ENCODE measurements around the gene GANC.
"Not testable (repeated sequence)": the region's sequence is repeated elsewhere in the genome, so short reads cannot be mapped to it uniquely, and the experiment has no call there.

Gene GANC, protein sequence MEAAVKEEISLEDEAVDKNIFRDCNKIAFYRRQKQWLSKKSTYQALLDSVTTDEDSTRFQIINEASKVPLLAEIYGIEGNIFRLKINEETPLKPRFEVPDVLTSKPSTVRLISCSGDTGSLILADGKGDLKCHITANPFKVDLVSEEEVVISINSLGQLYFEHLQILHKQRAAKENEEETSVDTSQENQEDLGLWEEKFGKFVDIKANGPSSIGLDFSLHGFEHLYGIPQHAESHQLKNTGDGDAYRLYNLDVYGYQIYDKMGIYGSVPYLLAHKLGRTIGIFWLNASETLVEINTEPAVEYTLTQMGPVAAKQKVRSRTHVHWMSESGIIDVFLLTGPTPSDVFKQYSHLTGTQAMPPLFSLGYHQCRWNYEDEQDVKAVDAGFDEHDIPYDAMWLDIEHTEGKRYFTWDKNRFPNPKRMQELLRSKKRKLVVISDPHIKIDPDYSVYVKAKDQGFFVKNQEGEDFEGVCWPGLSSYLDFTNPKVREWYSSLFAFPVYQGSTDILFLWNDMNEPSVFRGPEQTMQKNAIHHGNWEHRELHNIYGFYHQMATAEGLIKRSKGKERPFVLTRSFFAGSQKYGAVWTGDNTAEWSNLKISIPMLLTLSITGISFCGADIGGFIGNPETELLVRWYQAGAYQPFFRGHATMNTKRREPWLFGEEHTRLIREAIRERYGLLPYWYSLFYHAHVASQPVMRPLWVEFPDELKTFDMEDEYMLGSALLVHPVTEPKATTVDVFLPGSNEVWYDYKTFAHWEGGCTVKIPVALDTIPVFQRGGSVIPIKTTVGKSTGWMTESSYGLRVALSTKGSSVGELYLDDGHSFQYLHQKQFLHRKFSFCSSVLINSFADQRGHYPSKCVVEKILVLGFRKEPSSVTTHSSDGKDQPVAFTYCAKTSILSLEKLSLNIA (N-terminal part only)

DNA sequence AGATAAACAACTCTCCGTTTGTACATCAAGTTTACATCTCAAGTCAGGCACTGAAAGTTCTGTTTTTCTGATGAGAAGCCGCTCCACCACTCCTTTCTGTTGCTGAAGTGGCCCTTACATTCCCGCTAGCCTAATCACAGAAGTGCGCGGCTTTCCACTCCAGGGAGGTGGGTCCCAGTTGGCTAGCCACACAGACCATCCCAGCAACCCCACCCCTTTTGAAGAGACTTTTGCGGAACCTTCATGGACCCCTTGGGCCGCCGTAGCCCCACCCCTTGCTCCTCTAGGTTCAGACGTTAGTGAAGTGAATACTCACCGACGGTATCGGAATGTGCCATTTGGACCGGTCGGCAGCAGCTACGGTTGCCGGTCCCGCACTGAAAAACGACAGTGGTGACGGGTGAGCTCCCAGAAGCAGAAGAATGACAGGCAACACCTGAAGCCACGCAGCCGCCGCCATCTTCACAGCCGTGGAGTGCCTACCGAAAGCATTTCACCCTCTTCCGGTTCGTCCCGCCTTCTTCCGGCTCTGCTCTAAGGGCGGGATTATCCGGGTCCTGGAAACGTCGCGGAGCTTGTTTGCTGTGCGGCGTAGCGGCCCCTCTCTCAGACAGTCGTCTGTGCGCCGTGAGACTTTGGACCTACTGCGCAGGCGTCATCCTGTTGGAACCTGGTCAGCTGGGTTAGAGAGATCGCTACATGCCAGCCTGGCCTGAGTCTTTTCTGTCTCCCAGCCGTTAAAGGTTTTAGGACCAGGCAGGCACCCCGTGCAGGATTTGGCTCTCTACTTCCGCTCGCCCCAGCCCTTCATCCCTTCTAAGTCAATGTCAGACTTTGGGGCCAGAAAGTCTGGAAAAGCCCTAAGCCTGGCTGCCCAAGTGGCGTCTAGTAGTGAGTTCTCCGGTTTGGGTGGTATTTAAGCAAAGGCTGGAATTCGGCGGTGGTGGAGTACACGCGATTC lies at the start of gene GANC, which contains the start of gene TMEM87A:
TSS of gene GANC (plus strand) at position 263 of the 961 bp plus-strand sequence. CDS start 1,281 bp downstream, outside the sequence.
TSS of gene TMEM87A (minus strand) at position 495 of the 961 bp plus-strand sequence. CDS start at position 460, 35 bp downstream.
- peak; percentile 87 for DNase-seq

DNA sequence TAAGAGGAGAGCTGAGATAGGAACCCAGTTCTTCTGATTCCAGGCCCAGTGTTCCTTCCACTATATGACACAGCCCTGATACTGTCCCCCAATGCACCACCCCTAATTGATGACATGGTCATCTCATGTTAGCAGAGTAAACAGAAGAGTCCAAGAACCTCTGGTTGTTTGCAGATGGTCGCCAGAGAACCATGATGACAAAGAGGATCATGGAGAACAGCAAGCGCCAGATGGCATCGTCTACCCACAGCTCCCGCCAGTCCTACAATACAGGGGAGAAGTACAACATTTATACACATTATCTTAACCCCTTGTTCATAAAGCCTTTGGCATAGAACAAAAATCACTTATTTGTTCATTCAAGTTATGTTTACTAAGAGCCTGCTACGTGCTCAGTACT lies 46.4 kb upstream of the GANC start:
- no peak for DNase-seq

DNA sequence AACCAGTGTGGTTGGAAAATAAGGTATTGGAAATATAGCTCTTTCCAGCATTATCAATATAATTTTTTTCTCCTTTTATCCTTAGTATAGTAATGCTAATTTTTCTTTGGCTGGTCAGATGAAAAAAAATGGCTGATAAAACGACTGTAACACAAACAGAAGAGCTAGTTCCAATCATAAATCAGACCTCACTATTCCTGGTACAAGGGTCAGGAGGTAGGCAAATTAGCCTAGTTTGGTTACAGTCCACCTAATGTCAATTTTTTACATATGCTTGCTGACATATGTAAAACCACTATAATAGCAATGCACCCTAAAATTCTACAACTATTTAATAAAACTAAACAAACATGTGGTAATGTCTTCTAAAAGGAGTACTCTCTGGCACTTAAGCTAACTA lies 45.0 kb upstream of the GANC start:
- DNase-seq = no peak

DNA sequence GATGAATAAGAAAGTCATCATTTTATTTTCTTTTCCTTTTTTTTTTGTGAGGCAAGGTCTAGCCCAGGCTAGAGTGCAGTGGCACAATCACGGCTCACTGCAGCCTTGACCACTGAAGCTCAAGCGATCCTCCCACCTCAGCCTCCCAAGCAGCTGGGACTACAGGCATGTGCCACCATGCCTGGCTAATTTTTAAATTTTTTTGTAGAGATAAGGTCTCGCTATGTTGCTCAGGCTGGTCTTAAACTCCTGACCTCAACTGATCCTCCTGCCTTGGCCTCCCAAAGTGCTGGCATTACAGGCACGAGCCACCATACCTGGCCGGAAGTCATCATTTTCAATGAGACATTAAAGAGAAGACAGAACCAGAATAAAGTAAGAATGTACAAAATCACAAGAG lies 44.0 kb upstream of the GANC start:
- not testable (repeated sequence) for DNase-seq

DNA sequence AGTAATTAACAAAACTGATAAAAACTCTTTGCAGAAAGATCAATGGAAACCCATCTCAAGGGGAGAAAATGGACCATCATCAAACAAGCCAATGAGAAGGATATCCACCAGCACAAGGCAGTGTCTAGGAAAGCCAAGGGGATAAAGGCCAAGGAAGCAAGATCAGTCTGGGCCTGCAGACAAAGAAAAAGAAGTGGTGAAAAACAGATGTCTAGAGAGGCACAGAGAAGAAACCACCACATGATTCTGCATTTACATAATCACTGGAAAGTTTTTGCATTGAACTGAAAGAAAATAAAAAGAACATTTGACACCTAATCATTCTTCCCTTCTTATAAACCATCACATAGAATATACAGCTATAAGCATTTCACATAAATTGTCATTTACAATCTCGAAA lies 41.9 kb upstream of the GANC start:
- DNase-seq = no peak

DNA sequence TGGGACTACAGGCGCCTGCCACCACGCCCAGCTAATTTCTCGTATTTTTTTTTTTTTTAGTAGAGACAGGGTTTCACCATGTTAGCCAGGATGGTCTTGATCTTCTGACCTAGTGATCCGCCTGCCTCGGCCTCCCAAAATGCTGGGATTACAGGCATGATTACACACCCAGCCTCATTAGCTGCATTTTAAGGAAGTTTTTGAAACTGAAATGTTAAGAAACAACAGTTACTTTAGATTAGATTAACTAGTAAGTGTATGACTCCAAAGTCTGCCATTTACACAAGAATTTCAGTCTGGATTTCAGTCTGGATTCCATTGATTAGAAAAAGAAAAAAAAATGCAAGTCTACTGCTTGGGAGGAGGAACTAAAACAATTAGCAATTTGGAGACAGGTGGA lies 40.4 kb upstream of the GANC start:
- no peak for DNase-seq

DNA sequence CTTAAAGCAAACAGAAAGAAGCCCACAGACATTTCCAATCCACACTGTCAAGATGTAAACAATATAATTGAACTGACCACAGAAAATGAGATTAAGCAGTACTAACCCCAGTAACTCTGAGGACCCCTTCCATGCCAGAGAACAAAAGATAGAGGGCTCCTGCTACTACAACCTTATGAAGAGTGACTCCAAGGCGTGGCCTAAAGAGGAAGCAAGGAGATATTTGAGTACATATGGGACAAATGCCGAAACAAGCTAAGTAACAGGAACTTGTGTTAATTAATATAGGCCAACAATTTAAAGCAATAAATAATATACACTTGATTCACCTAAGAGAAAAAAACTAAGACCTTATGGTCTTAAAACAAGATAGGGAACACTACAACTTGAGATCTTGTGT lies 39.9 kb upstream of the GANC start:
- no peak for DNase-seq

DNA sequence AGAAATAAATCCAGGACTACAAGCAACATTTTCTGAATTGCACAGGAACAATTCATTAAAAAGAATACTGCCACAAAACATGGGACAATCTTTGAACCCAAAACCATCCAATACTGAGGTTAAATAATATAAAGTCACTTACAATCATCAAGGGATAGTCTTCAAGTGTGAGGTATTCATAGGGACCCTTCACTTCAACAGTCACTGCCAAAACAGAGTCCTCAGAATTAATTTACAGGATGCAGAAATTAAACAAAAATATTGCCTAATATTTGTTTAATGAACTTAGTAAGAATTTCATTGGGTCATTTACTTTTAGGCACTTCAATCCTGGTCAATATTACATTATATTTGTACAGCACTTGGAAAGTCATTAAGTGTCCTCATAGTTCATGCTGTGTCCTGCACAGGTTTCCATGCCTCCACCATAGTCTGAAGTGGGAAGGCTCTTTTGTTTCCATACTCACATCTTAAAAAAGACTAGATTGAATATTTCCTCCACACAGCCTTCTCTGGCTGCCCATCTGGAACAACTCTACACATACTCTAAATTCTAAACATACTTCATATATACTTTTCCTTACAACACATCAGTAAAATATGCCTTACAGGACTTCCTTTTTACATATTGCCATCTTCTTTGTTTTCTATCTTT lies 33.3 kb upstream of the GANC start:
- no peak for DNase-seq

DNA sequence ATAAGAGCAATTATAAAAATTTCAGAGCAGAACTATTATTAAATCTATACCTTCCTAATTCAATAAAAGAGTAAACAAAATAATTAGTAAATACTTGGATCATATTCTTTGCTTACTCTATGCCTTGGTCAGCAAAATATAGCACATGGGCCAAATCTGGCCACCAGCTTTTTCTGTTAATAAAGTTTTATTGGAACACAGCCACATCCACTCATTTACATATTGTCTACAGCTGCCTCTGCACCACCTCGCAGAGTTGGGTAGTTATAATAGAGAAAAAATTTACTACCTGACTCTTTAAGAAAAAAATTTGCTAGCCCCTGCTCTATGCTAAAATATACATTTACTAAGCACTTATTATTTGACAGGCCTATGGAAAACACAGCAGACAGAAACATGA lies 32.2 kb upstream of the GANC start:
- no peak for DNase-seq

DNA sequence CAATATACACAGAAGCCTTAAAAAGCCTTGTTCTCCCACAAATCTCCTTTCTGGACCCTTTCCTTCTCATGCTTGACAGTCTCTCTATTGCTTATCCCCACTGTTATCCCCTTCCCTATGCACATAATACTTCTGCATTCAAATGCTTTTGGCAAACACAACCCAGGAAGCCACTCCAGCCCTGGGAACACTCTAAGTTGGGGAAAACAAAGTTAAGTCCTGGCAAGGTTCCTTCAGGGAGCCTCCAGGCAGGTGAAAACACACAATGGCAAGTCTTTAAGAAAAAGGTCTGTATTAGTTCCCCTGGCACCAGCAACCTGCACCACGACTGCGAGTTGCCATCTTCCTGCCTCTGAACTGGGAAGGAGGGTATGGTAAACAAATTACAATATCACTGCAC lies 19.7 kb upstream of the GANC start:
- no peak for DNase-seq

DNA sequence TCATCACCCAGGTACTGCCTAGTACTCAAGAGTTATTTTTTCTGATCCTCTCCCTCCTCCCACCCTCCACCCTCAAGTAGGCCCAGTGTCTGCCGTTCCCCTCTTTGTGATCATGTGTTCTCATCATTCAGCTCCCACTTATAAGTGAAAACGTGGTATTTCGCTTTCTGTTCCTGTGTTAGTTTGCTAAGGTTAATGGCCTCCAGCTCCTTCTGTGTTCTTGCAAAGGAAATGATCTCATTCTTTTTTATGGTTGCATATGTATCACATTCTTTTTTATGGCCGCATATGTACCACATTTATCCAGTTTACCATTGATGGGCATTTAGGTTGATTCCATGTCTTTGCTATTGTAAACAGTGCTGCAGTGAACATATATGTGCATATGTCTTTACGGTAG lies 8.2 kb upstream of the GANC start:
- no peak for DNase-seq

DNA sequence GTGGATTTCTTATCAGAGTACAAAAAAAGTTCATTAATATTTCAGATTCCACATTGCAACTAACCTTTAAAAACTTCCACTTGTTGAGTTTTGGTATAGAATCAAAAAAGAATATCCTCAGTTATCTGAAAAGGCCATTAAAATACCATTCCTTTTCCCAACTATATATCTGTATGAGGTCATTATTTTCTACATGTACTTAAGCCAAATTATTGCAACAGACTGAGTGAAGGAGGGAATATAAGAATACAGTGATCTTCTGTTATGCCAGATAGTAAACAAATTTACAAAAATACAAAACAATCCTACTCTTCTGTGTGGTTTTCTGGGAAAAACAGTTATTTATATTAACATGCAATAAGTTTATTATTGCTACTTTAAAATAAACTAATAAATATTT lies 5.7 kb upstream of the GANC start:
- DNase-seq = no peak

DNA sequence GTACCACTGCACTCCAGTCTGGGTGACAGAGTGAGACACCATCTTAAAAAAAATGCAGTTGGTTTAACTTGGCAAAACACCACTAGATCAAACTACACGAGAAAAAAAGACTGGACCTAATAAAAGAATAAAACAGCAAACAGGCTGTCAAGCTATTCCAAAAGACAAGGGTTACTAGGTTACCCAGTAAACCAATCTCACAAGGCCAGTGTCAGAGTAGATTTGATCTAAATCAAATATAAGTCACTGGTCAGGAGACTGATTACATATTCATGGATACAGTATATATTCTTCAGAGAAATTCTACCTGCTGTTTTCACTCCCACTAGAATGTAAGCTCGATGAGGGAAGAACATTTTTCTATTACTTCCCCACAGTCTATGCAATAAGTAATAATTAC lies 2.5 kb upstream of the GANC start:
- DNase-seq = no peak

DNA sequence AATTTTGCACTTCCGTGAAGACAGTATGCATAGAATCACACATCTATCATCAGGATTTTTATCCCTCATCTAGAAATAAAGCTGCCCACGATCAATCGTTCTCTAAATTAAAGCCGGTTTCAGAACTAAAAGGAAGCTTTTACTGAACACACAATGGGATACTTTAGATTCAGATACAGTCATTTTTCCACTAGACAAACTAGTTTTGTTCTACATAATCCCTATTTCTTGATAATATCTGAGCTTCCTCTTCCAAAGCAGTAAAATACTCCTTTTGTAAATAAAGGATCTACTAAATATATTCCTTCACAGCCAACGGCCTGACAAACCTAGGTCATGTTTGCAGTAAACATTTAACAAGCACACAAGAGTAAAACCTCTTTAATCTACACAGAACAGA lies 2.0 kb upstream of the GANC start:
- no peak for DNase-seq

DNA sequence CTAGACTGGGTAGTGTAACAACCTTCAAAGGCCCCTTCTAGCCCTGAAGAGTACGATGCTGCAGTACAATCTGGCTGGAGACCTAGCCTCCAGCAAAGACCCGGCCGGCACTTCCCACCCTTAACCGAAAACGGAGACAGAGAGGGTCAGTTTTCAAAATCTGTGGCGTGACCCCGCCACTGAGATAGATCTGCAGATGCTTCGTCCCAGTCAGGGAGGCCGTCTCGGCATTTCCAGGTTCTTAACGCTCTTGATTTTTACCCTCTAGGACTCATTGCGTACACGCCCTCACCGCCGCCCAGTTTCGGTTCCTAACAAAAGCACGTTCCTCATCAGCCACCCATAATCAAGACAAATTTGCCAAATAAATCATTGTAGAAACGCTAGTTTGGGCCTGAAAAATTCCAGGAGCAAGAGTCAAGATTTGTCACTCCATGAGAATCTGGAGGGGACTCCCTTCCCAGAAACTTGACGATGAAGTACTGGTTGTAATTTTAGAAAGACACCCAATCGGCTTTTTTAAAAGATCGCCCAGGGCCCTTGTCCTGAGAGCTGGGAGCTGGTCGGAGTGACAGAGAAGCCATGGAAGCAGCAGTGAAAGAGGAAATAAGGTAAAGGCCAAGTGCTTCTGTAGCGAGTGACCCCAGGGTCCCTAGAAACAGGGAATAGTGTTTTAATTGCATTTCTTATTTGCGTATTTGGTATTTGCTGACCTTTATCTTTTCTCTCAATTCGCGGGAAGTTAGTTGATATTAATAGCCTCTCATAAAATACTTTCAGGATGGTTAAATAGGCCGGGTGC lies 1.1 kb downstream of the GANC start:
- DNase-seq = no peak

DNA sequence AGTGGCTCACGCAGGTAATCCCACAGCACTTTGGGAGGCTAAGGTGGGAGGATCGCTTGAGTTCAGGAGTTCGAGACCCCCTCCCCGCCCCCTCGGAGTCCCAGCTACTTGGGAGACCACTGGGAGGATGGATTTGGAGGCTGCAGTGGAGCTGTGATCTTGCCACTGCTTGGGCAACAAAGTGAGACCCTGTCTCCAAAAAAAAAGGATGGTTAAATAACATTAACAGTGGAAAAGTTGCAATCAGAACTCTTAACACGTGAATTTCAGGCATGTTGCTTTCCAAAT lies 1.6 kb downstream of the GANC start:
- DNase-seq = no peak

DNA sequence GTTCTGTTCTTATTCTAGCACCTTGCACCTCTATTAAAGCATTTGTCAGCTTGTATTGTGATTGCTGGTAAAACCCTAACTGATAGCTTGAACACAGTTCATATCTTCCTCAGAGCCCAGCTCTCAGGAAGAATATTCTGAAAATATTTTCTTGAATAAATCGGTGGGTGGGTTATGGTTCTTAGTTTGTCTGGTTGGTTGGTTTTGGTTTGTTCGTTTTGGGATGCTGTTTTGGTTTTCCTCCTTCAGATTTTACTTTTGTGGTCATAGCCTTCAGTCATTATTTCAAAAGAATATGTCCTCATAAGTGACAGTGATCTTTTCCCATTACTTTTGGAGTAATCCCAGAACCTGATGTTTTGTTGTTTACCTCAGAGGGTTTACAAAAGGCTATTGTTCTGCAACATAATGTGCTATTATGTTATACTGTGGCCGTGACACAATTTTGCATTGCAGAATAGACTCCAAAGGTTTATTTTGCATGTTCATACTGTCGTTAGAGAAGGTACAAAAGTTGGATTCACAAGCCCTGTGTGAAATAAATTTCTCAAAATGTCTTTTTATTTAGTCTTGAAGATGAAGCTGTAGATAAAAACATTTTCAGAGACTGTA lies 2.9 kb downstream of the GANC start:
- DNase-seq = no peak

DNA sequence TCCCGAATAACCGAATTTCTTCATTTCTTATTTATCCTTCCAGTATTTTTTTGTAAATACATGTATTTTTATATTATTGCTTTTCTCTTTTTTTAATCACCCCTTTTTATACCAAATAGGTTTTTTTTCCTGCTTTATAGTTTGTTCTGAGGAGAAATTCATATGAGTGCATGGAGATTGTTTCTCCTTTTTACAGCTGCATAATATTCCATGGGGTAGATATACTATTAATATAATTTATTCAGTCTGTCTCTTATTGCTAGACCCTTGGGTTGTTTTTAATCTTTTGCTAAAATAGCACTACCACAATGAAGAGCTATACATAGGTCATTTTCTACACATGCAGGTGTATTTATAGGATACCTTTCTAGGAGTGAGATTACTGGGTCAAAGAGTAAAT lies 3.8 kb downstream of the GANC start:
- DNase-seq = no peak

DNA sequence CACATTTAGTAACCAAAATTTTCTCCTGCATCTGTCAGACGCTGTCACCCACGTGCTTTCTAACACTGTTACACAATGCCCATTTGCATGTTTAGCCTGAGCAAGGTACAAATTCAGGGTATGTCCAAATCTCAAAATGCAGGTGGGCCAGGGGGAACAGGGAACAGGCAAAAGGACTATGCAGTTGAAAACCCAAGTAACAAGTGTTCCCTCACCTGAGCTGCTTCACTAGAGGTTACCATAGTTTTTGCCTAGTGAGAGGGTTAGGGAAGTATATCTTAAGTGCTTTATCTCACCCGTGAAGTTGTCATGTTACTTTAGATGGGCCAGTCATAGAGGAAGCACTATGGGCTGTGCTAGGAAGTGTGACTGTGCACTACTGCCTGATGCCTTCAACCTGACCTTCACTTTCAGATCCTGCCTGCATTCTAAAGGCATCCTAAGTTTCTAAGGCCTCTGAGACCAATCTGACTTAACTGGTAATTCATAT lies 6.3 kb downstream of the GANC start:
- no peak for DNase-seq

DNA sequence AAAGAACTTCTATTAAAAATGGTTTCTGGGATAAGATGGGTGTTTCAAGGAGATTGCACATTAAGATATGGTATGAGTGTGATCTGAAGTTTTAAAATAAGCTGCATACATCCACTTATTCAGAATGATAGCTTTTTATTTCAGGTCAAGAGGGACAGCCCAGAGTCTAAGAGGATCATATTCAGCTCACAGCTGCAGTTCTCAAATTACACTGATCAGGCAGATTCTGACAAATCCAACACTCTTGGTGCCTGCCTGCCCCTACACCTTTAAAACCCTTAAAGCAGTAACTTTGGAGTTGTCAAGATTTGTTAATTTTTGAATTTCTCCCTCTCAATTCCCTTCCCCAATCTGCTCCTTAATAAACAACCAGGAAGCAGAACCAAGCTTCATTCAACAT lies 9.3 kb downstream of the GANC start:
- DNase-seq = no peak

DNA sequence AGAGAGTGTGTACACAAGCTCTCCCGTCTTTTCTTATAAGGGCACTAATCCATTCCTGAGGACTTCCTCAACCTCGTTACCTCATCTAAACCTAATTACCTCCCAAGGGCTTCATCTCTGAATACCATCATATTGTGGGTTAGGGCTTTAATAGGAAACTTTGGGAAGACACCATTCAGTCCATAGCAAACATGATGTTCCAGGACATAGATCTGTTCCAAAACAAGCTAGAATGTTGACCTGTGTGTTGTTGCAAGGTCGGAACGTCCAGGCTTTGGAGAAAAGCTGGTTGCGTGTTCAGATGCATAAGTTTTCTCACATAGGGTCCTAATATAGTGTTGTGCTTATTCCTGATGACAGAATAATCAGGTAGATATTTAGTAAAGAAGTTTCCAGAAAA lies 9.9 kb downstream of the GANC start:
- no peak for DNase-seq
